Measurements from ENCODE around the gene ZNF770.

DNA sequence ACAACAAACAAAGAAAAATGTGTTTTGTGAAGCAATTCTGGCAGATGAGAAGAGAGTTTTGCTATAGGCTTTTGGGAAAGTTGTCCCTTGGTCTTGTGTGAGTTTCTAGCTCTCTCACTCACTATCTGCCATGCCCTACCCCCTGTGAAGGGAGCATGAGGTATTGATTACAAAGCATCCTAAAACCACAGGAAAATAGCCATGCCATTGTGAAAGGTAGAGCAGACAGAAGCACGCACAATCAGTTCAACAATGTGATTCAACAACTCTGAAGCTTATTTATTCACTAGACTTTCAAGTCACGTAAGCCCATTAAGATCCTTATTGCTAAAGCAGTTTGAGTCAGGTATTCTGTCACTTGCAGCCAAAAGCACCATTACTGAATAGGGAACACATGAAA, 12.0 kb downstream of the ZNF770 start:
- TF ChIP-seq, protein P1, sequence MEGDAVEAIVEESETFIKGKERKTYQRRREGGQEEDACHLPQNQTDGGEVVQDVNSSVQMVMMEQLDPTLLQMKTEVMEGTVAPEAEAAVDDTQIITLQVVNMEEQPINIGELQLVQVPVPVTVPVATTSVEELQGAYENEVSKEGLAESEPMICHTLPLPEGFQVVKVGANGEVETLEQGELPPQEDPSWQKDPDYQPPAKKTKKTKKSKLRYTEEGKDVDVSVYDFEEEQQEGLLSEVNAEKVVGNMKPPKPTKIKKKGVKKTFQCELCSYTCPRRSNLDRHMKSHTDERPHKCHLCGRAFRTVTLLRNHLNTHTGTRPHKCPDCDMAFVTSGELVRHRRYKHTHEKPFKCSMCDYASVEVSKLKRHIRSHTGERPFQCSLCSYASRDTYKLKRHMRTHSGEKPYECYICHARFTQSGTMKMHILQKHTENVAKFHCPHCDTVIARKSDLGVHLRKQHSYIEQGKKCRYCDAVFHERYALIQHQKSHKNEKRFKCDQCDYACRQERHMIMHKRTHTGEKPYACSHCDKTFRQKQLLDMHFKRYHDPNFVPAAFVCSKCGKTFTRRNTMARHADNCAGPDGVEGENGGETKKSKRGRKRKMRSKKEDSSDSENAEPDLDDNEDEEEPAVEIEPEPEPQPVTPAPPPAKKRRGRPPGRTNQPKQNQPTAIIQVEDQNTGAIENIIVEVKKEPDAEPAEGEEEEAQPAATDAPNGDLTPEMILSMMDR (IDR thresholded peaks at IDR 0.05): no peak
- TF ChIP-seq EP300 (IDR thresholded peaks at IDR 0.05): no peak
- no peak for TF ChIP-seq POLR2A (IDR thresholded peaks at IDR 0.05)

Data from ovary (tissue), 3 donors.